AG10803 (cell line): ENCODE data around the gene GRPEL2.

Experiments used
- DNase-seq: peaks from one replicate; pipeline ENCODE4 v3.0.0; 2010; ENCODE audit warnings: low read depth
- H3K4me3 ChIP-seq: 2 replicates; pipeline ENCODE4 v1.5.1; 2011; ENCODE audit warnings: mild to moderate bottlenecking, low read length, control low read depth
- CTCF ChIP-seq: conservative IDR thresholded peaks from 2 replicates; pipeline ENCODE4 v1.5.1; 2011; ENCODE audit warnings: mild to moderate bottlenecking, low read length, control low read depth, inconsistent platforms

The GRPEL2 gene

GRCh38 chr5:149355688-149356087, 10.4 kb downstream of the GRPEL2 start:
- no peak for DNase-seq
- no peak overlapping the region for H3K4me3 ChIP-seq
- TF ChIP-seq CTCF: no peak

- TF ChIP-seq CTCF: no peak
- H3K4me3 ChIP-seq: no peak overlapping the region
- no peak for DNase-seq
Measured at GRCh38 chr5:149356391-149356790, 11.1 kb downstream of the GRPEL2 start.

- H3K4me3 ChIP-seq: peak within 1 kb of the TSS; percentile 74
- no peak for TF ChIP-seq CTCF
Measured at GRCh38 chr5:149357370-149358293, 12.3 kb downstream of the GRPEL2 start, which contains the start of gene PCYOX1L. PCYOX1L (plus strand) TSS chr5:149358046; CDS start chr5:149358069, 23 bp downstream.

GRCh38 chr5:149358294-149358651, 13.0 kb downstream of the GRPEL2 start:
- H3K4me3 ChIP-seq: peak overlapping the region; percentile 74
- DNase-seq: no peak
- no peak for TF ChIP-seq CTCF

More at GRCh38 chr5:149357370-149358293, 12.3 kb downstream of the GRPEL2 start, which contains the start of gene PCYOX1L:
- peak; percentile 94 for DNase-seq

GRCh38 chr5:149358868-149359495, 13.7 kb downstream of the GRPEL2 start:
- no peak for DNase-seq
- H3K4me3 ChIP-seq: no peak overlapping the region; the same call in 1 of the 2 replicates
- TF ChIP-seq CTCF: no peak

- no peak for DNase-seq
- no peak overlapping the region for H3K4me3 ChIP-seq
- no peak for TF ChIP-seq CTCF
Measured at GRCh38 chr5:149360272-149360671, 15.0 kb downstream of the GRPEL2 start.
